Astrocyte (in vitro differentiated cells and primary cell): ENCODE results near the gene C12orf56.

ENCODE experiments used
- CTCF ChIP-seq: IDR thresholded peaks from 2 replicates; pipeline ENCODE4 v1.5.1; 2011; ENCODE audit warnings: low read depth, mild to moderate bottlenecking, inconsistent platforms, low read length, moderate library complexity; ENCODE audit not compliant: insufficient read depth
- EZH2 ChIP-seq: IDR thresholded peaks from 2 replicates; pipeline ENCODE4 v1.6.1; 2012; ENCODE audit warnings: mild to moderate bottlenecking, low read length, inconsistent platforms; ENCODE audit not compliant: insufficient read depth

- TF ChIP-seq CTCF (no peak), EZH2 (no peak)
Observed at GRCh38 chr12:64385468-64385867, 5.1 kb downstream of the C12orf56 start.
